ENCODE data around the gene ANKS1B. TPM values are rescaled to one million over a fixed set of nuclear protein-coding genes. Genes with fewer than 3 reads are reported as not detected.

The ANKS1B gene
- total and polyA plus RNA-seq, 4 donors: 0.03 to 3.4 (median 0.53) TPM

DNA sequence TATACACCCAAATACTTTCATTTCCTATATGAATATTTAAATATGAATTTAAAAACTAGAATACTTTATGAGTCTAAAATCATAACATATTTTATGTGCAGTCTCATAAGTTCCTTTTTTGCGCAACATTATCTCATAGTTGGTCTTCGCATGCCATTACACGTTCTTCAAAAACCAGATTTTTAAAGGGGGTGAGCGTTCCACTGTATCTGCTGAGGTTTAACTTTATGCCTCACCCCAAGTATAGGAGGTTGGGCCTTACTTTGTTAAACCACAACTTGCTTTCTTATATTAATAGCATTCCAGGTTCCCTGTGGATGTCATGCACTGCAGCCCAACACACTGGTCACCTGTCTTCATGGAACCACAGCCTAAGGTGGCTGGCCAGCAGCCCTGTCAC, 1221.1 kb downstream of the ANKS1B start:
- WGBS: 94% methylated on average over 4 of the region's 4 CpGs

GRCh38 chr12:98758331-98758730, 1226.4 kb downstream of the ANKS1B start:
- Histone ChIP-seq H3K27ac (ENCODE audit: low read depth in 1 of 2, low read length in 2 of 2) (no peak overlapping the region), H3K9me3 (ENCODE audit: control insufficient read depth in 4 of 4, low read length in 3 of 4) (no peaks in the 10 kb centered on the region), H3K9ac (ENCODE audit: low read depth in 1 of 2, low read length in 2 of 2) (no peak overlapping the region), H3K4me3 (ENCODE audit: low read depth in 1 of 3, low read length in 3 of 3) (no peak overlapping the region), H3K27me3 (ENCODE audit: control insufficient read depth in 4 of 4, insufficient read depth in 4 of 4, low read length in 3 of 4) (peaks cover 0 to 4% (median 0%) of the 10 kb centered on the region in 4 donors), H3K36me3 (ENCODE audit: control insufficient read depth in 4 of 4, insufficient read depth in 3 of 4, low read depth in 1 of 4, low read length in 3 of 4) (no peaks in the 10 kb centered on the region), H3K4me1 (ENCODE audit: control insufficient read depth in 4 of 4, insufficient read depth in 4 of 4, low read length in 3 of 4) (no peaks in the 10 kb centered on the region)
- no peak for DNase-seq (ENCODE audit: low spot score)
- TF ChIP-seq YY1 (IDR thresholded peaks at IDR 0.05) (no peak), GABPA (IDR thresholded peaks at IDR 0.05 in 1 of 2, conservative IDR thresholded peaks at IDR 0.05 in 1 of 2) (no peak), JUND (IDR thresholded peaks at IDR 0.05) (no peak), RAD21 (IDR thresholded peaks at IDR 0.05) (no peak), HNF4A (conservative IDR thresholded peaks at IDR 0.05) (no peak), FOXA1 (IDR thresholded peaks at IDR 0.05) (no peak), SP1 (IDR thresholded peaks at IDR 0.05) (no peak), NR2F2 (IDR thresholded peaks at IDR 0.05) (no peak), MAX (IDR thresholded peaks at IDR 0.05) (no peak), REST (IDR thresholded peaks at IDR 0.05) (no peak), FOXA2 (IDR thresholded peaks at IDR 0.05) (no peak), HNF4G (IDR thresholded peaks at IDR 0.05) (no peak), RXRA (IDR thresholded peaks at IDR 0.05) (no peak), EGR1 (IDR thresholded peaks at IDR 0.05; ENCODE audit: low read depth in 2 of 2) (no peak)
- TF ChIP-seq, protein P1, sequence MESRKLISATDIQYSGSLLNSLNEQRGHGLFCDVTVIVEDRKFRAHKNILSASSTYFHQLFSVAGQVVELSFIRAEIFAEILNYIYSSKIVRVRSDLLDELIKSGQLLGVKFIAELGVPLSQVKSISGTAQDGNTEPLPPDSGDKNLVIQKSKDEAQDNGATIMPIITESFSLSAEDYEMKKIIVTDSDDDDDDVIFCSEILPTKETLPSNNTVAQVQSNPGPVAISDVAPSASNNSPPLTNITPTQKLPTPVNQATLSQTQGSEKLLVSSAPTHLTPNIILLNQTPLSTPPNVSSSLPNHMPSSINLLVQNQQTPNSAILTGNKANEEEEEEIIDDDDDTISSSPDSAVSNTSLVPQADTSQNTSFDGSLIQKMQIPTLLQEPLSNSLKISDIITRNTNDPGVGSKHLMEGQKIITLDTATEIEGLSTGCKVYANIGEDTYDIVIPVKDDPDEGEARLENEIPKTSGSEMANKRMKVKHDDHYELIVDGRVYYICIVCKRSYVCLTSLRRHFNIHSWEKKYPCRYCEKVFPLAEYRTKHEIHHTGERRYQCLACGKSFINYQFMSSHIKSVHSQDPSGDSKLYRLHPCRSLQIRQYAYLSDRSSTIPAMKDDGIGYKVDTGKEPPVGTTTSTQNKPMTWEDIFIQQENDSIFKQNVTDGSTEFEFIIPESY (IDR thresholded peaks at IDR 0.05): no peak
- TF ChIP-seq, protein P2, sequence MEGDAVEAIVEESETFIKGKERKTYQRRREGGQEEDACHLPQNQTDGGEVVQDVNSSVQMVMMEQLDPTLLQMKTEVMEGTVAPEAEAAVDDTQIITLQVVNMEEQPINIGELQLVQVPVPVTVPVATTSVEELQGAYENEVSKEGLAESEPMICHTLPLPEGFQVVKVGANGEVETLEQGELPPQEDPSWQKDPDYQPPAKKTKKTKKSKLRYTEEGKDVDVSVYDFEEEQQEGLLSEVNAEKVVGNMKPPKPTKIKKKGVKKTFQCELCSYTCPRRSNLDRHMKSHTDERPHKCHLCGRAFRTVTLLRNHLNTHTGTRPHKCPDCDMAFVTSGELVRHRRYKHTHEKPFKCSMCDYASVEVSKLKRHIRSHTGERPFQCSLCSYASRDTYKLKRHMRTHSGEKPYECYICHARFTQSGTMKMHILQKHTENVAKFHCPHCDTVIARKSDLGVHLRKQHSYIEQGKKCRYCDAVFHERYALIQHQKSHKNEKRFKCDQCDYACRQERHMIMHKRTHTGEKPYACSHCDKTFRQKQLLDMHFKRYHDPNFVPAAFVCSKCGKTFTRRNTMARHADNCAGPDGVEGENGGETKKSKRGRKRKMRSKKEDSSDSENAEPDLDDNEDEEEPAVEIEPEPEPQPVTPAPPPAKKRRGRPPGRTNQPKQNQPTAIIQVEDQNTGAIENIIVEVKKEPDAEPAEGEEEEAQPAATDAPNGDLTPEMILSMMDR (IDR thresholded peaks at IDR 0.05; ENCODE audit: low read depth, low read length, missing input control): no peak
- TF ChIP-seq, protein P3, sequence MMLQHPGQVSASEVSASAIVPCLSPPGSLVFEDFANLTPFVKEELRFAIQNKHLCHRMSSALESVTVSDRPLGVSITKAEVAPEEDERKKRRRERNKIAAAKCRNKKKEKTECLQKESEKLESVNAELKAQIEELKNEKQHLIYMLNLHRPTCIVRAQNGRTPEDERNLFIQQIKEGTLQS (IDR thresholded peaks at IDR 0.05): no peak
- WGBS: 81% methylated on average over 3 of the region's 3 CpGs

More for the DNA sequence above, 1221.1 kb downstream of the ANKS1B start:
- Histone ChIP-seq H3K4me3 (ENCODE audit: low read depth in 1 of 3, low read length in 3 of 3) (no peak overlapping the region), H3K4me1 (ENCODE audit: control insufficient read depth in 4 of 4, insufficient read depth in 4 of 4, low read length in 3 of 4) (no peaks in the 10 kb centered on the region), H3K36me3 (ENCODE audit: control insufficient read depth in 4 of 4, insufficient read depth in 3 of 4, low read depth in 1 of 4, low read length in 3 of 4) (no peaks in the 10 kb centered on the region), H3K9me3 (ENCODE audit: control insufficient read depth in 4 of 4, low read length in 3 of 4) (no peaks in the 10 kb centered on the region), H3K27me3 (ENCODE audit: control insufficient read depth in 4 of 4, insufficient read depth in 4 of 4, low read length in 3 of 4) (peaks cover 0 to 7% (median 0%) of the 10 kb centered on the region in 4 donors), H3K27ac (ENCODE audit: low read depth in 1 of 2, low read length in 2 of 2) (no peak overlapping the region), H3K9ac (ENCODE audit: low read depth in 1 of 2, low read length in 2 of 2) (no peak overlapping the region)
- DNase-seq (ENCODE audit: low spot score): no peak
- TF ChIP-seq RAD21 (IDR thresholded peaks at IDR 0.05) (no peak), TAF1 (conservative IDR thresholded peaks at IDR 0.05) (no peak), FOXA2 (IDR thresholded peaks at IDR 0.05) (no peak), FOXA1 (IDR thresholded peaks at IDR 0.05) (no peak), JUND (IDR thresholded peaks at IDR 0.05) (no peak)
- TF ChIP-seq, protein P1 (IDR thresholded peaks at IDR 0.05): no peak
